Naive B cell (primary cell): ENCODE data around the gene RNF44. TPM values are rescaled to one million over a fixed set of nuclear protein-coding genes. Genes with fewer than 3 reads are reported as not detected.

Experiments used
- ATAC-seq, 2 donors: fragments of 150-1000 bp; cut with Tn5 transposase; 2 replicates each; pipeline ENCODE4 v1.10.0; 2021; ENCODE audit warnings: low read depth in 2 of 2, mild to moderate bottlenecking in 2 of 2, moderate library complexity in 2 of 2
- DNase-seq: peaks from one replicate; pipeline ENCODE4 v3.0.0; 2022
- H3K27ac Mint-ChIP-seq, 6 donors: one replicate each; pipeline ENCODE4 v1.8.0; 2020 to 2022; ENCODE audit warnings: mild to moderate bottlenecking in 6 of 6, mixed read lengths in 6 of 6, moderate library complexity in 5 of 6, inconsistent platforms in 2 of 6
- H3K27me3 Mint-ChIP-seq, 3 donors: one replicate each; pipeline ENCODE4 v1.8.0; 2021 to 2022; ENCODE audit warnings: mixed read lengths in 3 of 3, mild to moderate bottlenecking in 1 of 3
- H3K36me3 Mint-ChIP-seq, 2 donors: one replicate each; pipeline ENCODE4 v1.8.0; 2020 to 2022; ENCODE audit warnings: mixed read lengths in 2 of 2, inconsistent platforms in 1 of 2, mild to moderate bottlenecking in 1 of 2
- H3K4me1 Mint-ChIP-seq, 3 donors: one replicate each; pipeline ENCODE4 v1.8.0; 2020 to 2022; ENCODE audit warnings: mixed read lengths in 3 of 3, inconsistent platforms in 1 of 3, mild to moderate bottlenecking in 1 of 3, moderate library complexity in 1 of 3
- H3K4me3 Mint-ChIP-seq, 8 donors: one replicate each; pipeline ENCODE4 v1.8.0; 2020 to 2022; ENCODE audit warnings: mild to moderate bottlenecking in 8 of 8, mixed read lengths in 8 of 8, moderate library complexity in 8 of 8, inconsistent platforms in 2 of 8
- H3K9me3 Mint-ChIP-seq, 7 donors: one replicate each; pipeline ENCODE4 v1.8.0; 2020 to 2022; ENCODE audit warnings: mixed read lengths in 7 of 7, mild to moderate bottlenecking in 5 of 7, inconsistent platforms in 2 of 7, moderate library complexity in 1 of 7
- polyA plus RNA-seq, 6 donors: library from polyadenylated mRNA; unstranded; fragments of 300-500 nt; fragmentation: Illumina TruSeq; gene quantifications; one replicate each; pipeline ENCODE4 v1.2.3, GENCODE V29; 2021; ENCODE audit warnings: low read depth in 6 of 6

Gene RNF44
- polyA plus RNA-seq, 6 donors from 2014 or later: 0.38 to 6.1 (median 2.9) TPM

GRCh38 chr5:176517053-176517661 lies 20.0 kb downstream of the RNF44 start:
- Mint-ChIP-seq H3K36me3 (no peaks in the 10 kb centered on the region), H3K27me3 (no peaks in the 10 kb centered on the region), H3K4me3 (peak overlapping the region in 3 of 8 donors; percentile 2 to 51 (median 48)), H3K27ac (peak overlapping the region in 4 of 6 donors; percentile 49 to 89 (median 82)), H3K4me1 (peaks cover 27 to 35% (median 29%) of the 10 kb centered on the region in 3 donors), H3K9me3 (no peaks in the 10 kb centered on the region)
- DNase-seq: no peak
- ATAC-seq: no peak

GRCh38 chr5:176515396-176515795 lies 21.8 kb downstream of the RNF44 start:
- DNase-seq: no peak
- H3K9me3 Mint-ChIP-seq: no peaks in the 10 kb centered on the region
- peak overlapping the region in 3 of 6 donors; percentile 53 to 92 (median 91) for H3K27ac Mint-ChIP-seq
- no peaks in the 10 kb centered on the region for H3K36me3 Mint-ChIP-seq
- H3K4me3 Mint-ChIP-seq: peak overlapping the region in 7 of 8 donors; percentile 12 to 84 (median 76)
- H3K4me1 Mint-ChIP-seq: peaks cover 23 to 35% (median 29%) of the 10 kb centered on the region in 3 donors
- no peaks in the 10 kb centered on the region for H3K27me3 Mint-ChIP-seq
- ATAC-seq: no peak

- H3K9me3 Mint-ChIP-seq: no peaks in the 10 kb centered on the region
- no peaks in the 10 kb centered on the region for H3K36me3 Mint-ChIP-seq
- peak overlapping the region; percentile 53 to 96 (median 92) for H3K27ac Mint-ChIP-seq
- peaks cover 19 to 35% (median 25%) of the 10 kb centered on the region in 3 donors for H3K4me1 Mint-ChIP-seq
- H3K27me3 Mint-ChIP-seq: no peaks in the 10 kb centered on the region
- peak overlapping the region; percentile 50 to 89 (median 79) for H3K4me3 Mint-ChIP-seq
- DNase-seq (peak; percentile 42), ATAC-seq (peak; percentile 88 to 91)
Observed at GRCh38 chr5:176514244-176514950, 22.8 kb downstream of the RNF44 start.

- DNase-seq (no peak), ATAC-seq (no peak)
- no peaks in the 10 kb centered on the region for H3K27me3 Mint-ChIP-seq
- peak overlapping the region in 5 of 8 donors; percentile 1 to 57 (median 36) for H3K4me3 Mint-ChIP-seq
- peak overlapping the region in 2 of 6 donors; percentile 39 to 92 for H3K27ac Mint-ChIP-seq
- H3K4me1 Mint-ChIP-seq: peaks cover 19 to 35% (median 25%) of the 10 kb centered on the region in 3 donors
- H3K9me3 Mint-ChIP-seq: no peaks in the 10 kb centered on the region
- H3K36me3 Mint-ChIP-seq: no peaks in the 10 kb centered on the region
Observed at GRCh38 chr5:176513788-176514187, 23.4 kb downstream of the RNF44 start.

GRCh38 chr5:176508603-176509002 lies 28.6 kb downstream of the RNF44 start:
- Mint-ChIP-seq H3K27me3 (no peaks in the 10 kb centered on the region), H3K4me3 (no peak overlapping the region), H3K9me3 (peaks cover 0 to 4% (median 0%) of the 10 kb centered on the region in 7 donors), H3K36me3 (peaks cover 10 to 34% of the 10 kb centered on the region in 2 donors), H3K27ac (peak overlapping the region in 1 of 6 donors; percentile 77), H3K4me1 (peaks cover 0 to 6% (median under 1%) of the 10 kb centered on the region in 3 donors)
- no peak for ATAC-seq
- DNase-seq: no peak

GRCh38 chr5:176507911-176508310 lies 29.3 kb downstream of the RNF44 start:
- no peak for DNase-seq
- peaks cover 10 to 34% of the 10 kb centered on the region in 2 donors for H3K36me3 Mint-ChIP-seq
- H3K4me3 Mint-ChIP-seq: no peak overlapping the region
- H3K27ac Mint-ChIP-seq: peak overlapping the region in 3 of 6 donors; percentile 35 to 81 (median 80)
- no peak for ATAC-seq
- H3K27me3 Mint-ChIP-seq: no peaks in the 10 kb centered on the region
- peaks cover 0 to 2% (median 0%) of the 10 kb centered on the region in 3 donors for H3K4me1 Mint-ChIP-seq
- H3K9me3 Mint-ChIP-seq: peaks cover 0 to 4% (median 0%) of the 10 kb centered on the region in 7 donors

- Mint-ChIP-seq H3K9me3 (peaks cover 0 to 4% (median 0%) of the 10 kb centered on the region in 7 donors), H3K27me3 (no peaks in the 10 kb centered on the region), H3K4me3 (no peak overlapping the region), H3K36me3 (peaks cover 20 to 41% of the 10 kb centered on the region in 2 donors), H3K27ac (peak overlapping the region in 1 of 6 donors; percentile 21), H3K4me1 (no peaks in the 10 kb centered on the region)
- ATAC-seq (no peak), DNase-seq (no peak)
Observed at GRCh38 chr5:176503496-176503895, 33.7 kb downstream of the RNF44 start.

GRCh38 chr5:176501333-176501732 lies 35.9 kb downstream of the RNF44 start:
- Mint-ChIP-seq H3K9me3 (peaks cover 0 to 4% (median 0%) of the 10 kb centered on the region in 7 donors), H3K27ac (no peak overlapping the region), H3K4me1 (no peaks in the 10 kb centered on the region), H3K4me3 (no peak overlapping the region), H3K27me3 (no peaks in the 10 kb centered on the region), H3K36me3 (peaks cover 21 to 24% of the 10 kb centered on the region in 2 donors)
- DNase-seq (no peak), ATAC-seq (no peak)

GRCh38 chr5:176500511-176500910 lies 36.7 kb downstream of the RNF44 start:
- no peaks in the 10 kb centered on the region for H3K27me3 Mint-ChIP-seq
- no peaks in the 10 kb centered on the region for H3K9me3 Mint-ChIP-seq
- no peaks in the 10 kb centered on the region for H3K4me1 Mint-ChIP-seq
- no peak overlapping the region for H3K4me3 Mint-ChIP-seq
- peak overlapping the region in 1 of 6 donors; percentile 27 for H3K27ac Mint-ChIP-seq
- no peak for DNase-seq
- peaks cover 23% of the 10 kb centered on the region in 2 donors for H3K36me3 Mint-ChIP-seq
- ATAC-seq: no peak

- DNase-seq (no peak), ATAC-seq (no peak)
- Mint-ChIP-seq H3K9me3 (no peaks in the 10 kb centered on the region), H3K27me3 (no peaks in the 10 kb centered on the region), H3K36me3 (peaks cover 10 to 16% of the 10 kb centered on the region in 2 donors), H3K4me1 (no peaks in the 10 kb centered on the region), H3K27ac (peak overlapping the region in 2 of 6 donors; percentile 56 to 70), H3K4me3 (peak overlapping the region in 1 of 8 donors; percentile 3)
Observed at GRCh38 chr5:176499273-176499672, 37.9 kb downstream of the RNF44 start.

GRCh38 chr5:176497852-176498251 lies 39.4 kb downstream of the RNF44 start:
- Mint-ChIP-seq H3K4me3 (no peak overlapping the region), H3K4me1 (no peaks in the 10 kb centered on the region), H3K27ac (no peak overlapping the region), H3K36me3 (peaks cover 20 to 21% of the 10 kb centered on the region in 2 donors), H3K27me3 (no peaks in the 10 kb centered on the region), H3K9me3 (no peaks in the 10 kb centered on the region)
- no peak for ATAC-seq
- no peak for DNase-seq

GRCh38 chr5:176492431-176492830 lies 44.8 kb downstream of the RNF44 start:
- peak overlapping the region in 1 of 8 donors; percentile 7 for H3K4me3 Mint-ChIP-seq
- ATAC-seq: no peak
- no peak for DNase-seq
- H3K27ac Mint-ChIP-seq: peak overlapping the region in 2 of 6 donors; percentile 5 to 13
- no peaks in the 10 kb centered on the region for H3K27me3 Mint-ChIP-seq
- H3K9me3 Mint-ChIP-seq: no peaks in the 10 kb centered on the region
- H3K36me3 Mint-ChIP-seq: peaks cover 23 to 33% of the 10 kb centered on the region in 2 donors
- H3K4me1 Mint-ChIP-seq: peaks cover 7 to 11% (median 7%) of the 10 kb centered on the region in 3 donors

- peak overlapping the region in 1 of 6 donors; percentile 63 for H3K27ac Mint-ChIP-seq
- H3K4me3 Mint-ChIP-seq: no peak overlapping the region
- H3K36me3 Mint-ChIP-seq: peaks cover 23 to 33% of the 10 kb centered on the region in 2 donors
- no peak for ATAC-seq
- H3K9me3 Mint-ChIP-seq: no peaks in the 10 kb centered on the region
- H3K27me3 Mint-ChIP-seq: no peaks in the 10 kb centered on the region
- no peak for DNase-seq
- H3K4me1 Mint-ChIP-seq: peaks cover 7 to 11% (median 10%) of the 10 kb centered on the region in 3 donors
Observed at GRCh38 chr5:176491901-176492300, 45.3 kb downstream of the RNF44 start.
